Esophagus (tissue), 2 donors: ENCODE results near the gene SLC6A9. TPM values are rescaled to one million over a fixed set of nuclear protein-coding genes. Genes with fewer than 3 reads are reported as not detected.

Experiments used
- H3K27ac ChIP-seq, 2 donors: one replicate each; pipeline ENCODE4 v1.5.1; 2013; ENCODE audit warnings: low read depth in 2 of 2, mild to moderate bottlenecking in 2 of 2, inconsistent platforms in 1 of 2, low read length in 1 of 2, moderate library complexity in 1 of 2
- H3K27me3 ChIP-seq, 2 donors: one replicate each; pipeline ENCODE4 v1.6.1; 2013; ENCODE audit warnings: low read length in 2 of 2, control low read depth in 1 of 2, mild to moderate bottlenecking in 1 of 2; ENCODE audit not compliant: insufficient read depth in 2 of 2, control insufficient read depth in 1 of 2
- H3K36me3 ChIP-seq, 2 donors: one replicate each; pipeline ENCODE4 v1.6.1; 2013; ENCODE audit warnings: low read length in 1 of 2; ENCODE audit not compliant: control insufficient read depth in 2 of 2, insufficient read depth in 2 of 2
- H3K4me1 ChIP-seq, 2 donors: one replicate each; pipeline ENCODE4 v1.6.1; 2013; ENCODE audit warnings: low read length in 1 of 2; ENCODE audit not compliant: control insufficient read depth in 2 of 2, insufficient read depth in 2 of 2
- H3K4me3 ChIP-seq, 2 donors: one replicate each; pipeline ENCODE4 v1.5.1; 2013; ENCODE audit warnings: low read length in 2 of 2, mild to moderate bottlenecking in 2 of 2, low read depth in 1 of 2, moderate library complexity in 1 of 2
- H3K9me3 ChIP-seq, 2 donors: one replicate each; pipeline ENCODE4 v1.6.1; 2013; ENCODE audit warnings: mild to moderate bottlenecking in 2 of 2, low read depth in 1 of 2, low read length in 1 of 2, moderate library complexity in 1 of 2; ENCODE audit not compliant: control insufficient read depth in 2 of 2, insufficient read depth in 1 of 2
- WGBS, 2 donors: extraction: QIAGEN DNeasy Blood & Tissue Kit; methylation state at CpG; one replicate each; pipeline ENCODE4 v1.1.7; 2013; 5-methylcytosine and 5-hydroxymethylcytosine counted together
- polyA plus RNA-seq, 2 donors: library from polyadenylated mRNA; stranded (reverse); fragments of 200-250 nt; gene quantifications; one replicate each; pipeline ENCODE4 v1.2.3, GENCODE V29; 2013
- donor health status: healthy with polysubstance abuse.
- donor health status: Bipolar disorder and iron deficiency.

SLC6A9 gene
- polyA plus RNA-seq, 2 donors: 13.8 to 22.8 TPM

- peak overlapping the region; percentile 72 to 92 for H3K4me3 ChIP-seq
- H3K36me3 ChIP-seq: peaks cover 5 to 24% of the 10 kb centered on the region in 2 donors
- 77 to 81% methylated on average over 4 of the region's 4 CpGs for WGBS, 2 donors
- H3K27ac ChIP-seq: peak overlapping the region in 1 of 2 donors; percentile 10
- peaks cover 16 to 35% of the 10 kb centered on the region in 2 donors for H3K4me1 ChIP-seq
- H3K9me3 ChIP-seq: no peaks in the 10 kb centered on the region
- no peaks in the 10 kb centered on the region for H3K27me3 ChIP-seq
Observed at GRCh38 chr1:43976045-43976444, 55.2 kb downstream of the SLC6A9 start.

GRCh38 chr1:43975249-43975961 is 55.9 kb downstream of the SLC6A9 start:
- H3K27me3 ChIP-seq: no peaks in the 10 kb centered on the region
- H3K4me1 ChIP-seq: peaks cover 16 to 35% of the 10 kb centered on the region in 2 donors
- peak overlapping the region; percentile 72 to 92 for H3K4me3 ChIP-seq
- H3K9me3 ChIP-seq: no peaks in the 10 kb centered on the region
- 1 to 3% methylated on average over 31 to 34 of the region's 34 CpGs for WGBS, 2 donors
- peaks cover 5 to 24% of the 10 kb centered on the region in 2 donors for H3K36me3 ChIP-seq
- H3K27ac ChIP-seq: peak overlapping the region; percentile 91 to 97

GRCh38 chr1:43974443-43975248 is 56.6 kb downstream of the SLC6A9 start, which contains the start of gene ATP6V0B:
ATP6V0B (plus strand) TSS chr1:43974960; CDS start chr1:43975041, 81 bp downstream.
- Histone ChIP-seq H3K4me3 (peak within 1 kb of the TSS; percentile 72 to 92), H3K27me3 (no peaks in the 10 kb centered on the region), H3K27ac (peak within 1 kb of the TSS; percentile 91 to 97), H3K36me3 (peaks cover 5 to 24% of the 10 kb centered on the region in 2 donors), H3K9me3 (no peaks in the 10 kb centered on the region), H3K4me1 (peaks cover 14 to 32% of the 10 kb centered on the region in 2 donors)
- WGBS, 2 donors: 0 to 1% methylated on average over 88 to 93 of the region's 93 CpGs

GRCh38 chr1:43973981-43974442 is 57.2 kb downstream of the SLC6A9 start:
- no peaks in the 10 kb centered on the region for H3K9me3 ChIP-seq
- 29 to 33% methylated on average over 9 of the region's 9 CpGs for WGBS, 2 donors
- H3K27ac ChIP-seq: peak overlapping the region; percentile 91 to 97
- H3K27me3 ChIP-seq: no peaks in the 10 kb centered on the region
- peak overlapping the region; percentile 72 to 92 for H3K4me3 ChIP-seq
- peaks cover 5 to 24% of the 10 kb centered on the region in 2 donors for H3K36me3 ChIP-seq
- peaks cover 14 to 31% of the 10 kb centered on the region in 2 donors for H3K4me1 ChIP-seq

GRCh38 chr1:43971336-43971980 is 59.8 kb downstream of the SLC6A9 start:
- Histone ChIP-seq H3K27ac (no peak overlapping the region), H3K9me3 (no peaks in the 10 kb centered on the region), H3K4me1 (peaks cover 9 to 20% of the 10 kb centered on the region in 2 donors), H3K36me3 (peaks cover 0 to 22% of the 10 kb centered on the region in 2 donors), H3K4me3 (no peak overlapping the region), H3K27me3 (no peaks in the 10 kb centered on the region)
- WGBS, 2 donors: 84 to 87% methylated on average over 17 of the region's 17 CpGs

- Histone ChIP-seq H3K4me3 (peak overlapping the region in 1 of 2 donors; percentile 96), H3K27ac (no peak overlapping the region), H3K36me3 (peaks cover 0 to 24% of the 10 kb centered on the region in 2 donors), H3K9me3 (no peaks in the 10 kb centered on the region), H3K4me1 (peaks cover 8 to 15% of the 10 kb centered on the region in 2 donors), H3K27me3 (no peaks in the 10 kb centered on the region)
- WGBS, 2 donors: 89 to 90% methylated on average over 9 of the region's 9 CpGs
Observed at GRCh38 chr1:43970911-43971310, 60.4 kb downstream of the SLC6A9 start.

GRCh38 chr1:43970502-43970901 is 60.8 kb downstream of the SLC6A9 start:
- Histone ChIP-seq H3K36me3 (peaks cover 0 to 27% of the 10 kb centered on the region in 2 donors), H3K4me1 (peaks cover 4 to 11% of the 10 kb centered on the region in 2 donors), H3K27me3 (no peaks in the 10 kb centered on the region), H3K4me3 (peak overlapping the region; percentile 70 to 96), H3K9me3 (no peaks in the 10 kb centered on the region), H3K27ac (no peak overlapping the region)
- 45 to 48% methylated on average over 5 of the region's 5 CpGs for WGBS, 2 donors

GRCh38 chr1:43969746-43970466 is 61.4 kb downstream of the SLC6A9 start, which contains the start of gene DPH2:
DPH2 (plus strand) TSS chr1:43970010; CDS start chr1:43970176, 166 bp downstream.
- WGBS, 2 donors: 1% methylated on average over 47 of the region's 47 CpGs
- H3K4me3 ChIP-seq: peak within 1 kb of the TSS; percentile 70 to 96
- peaks cover 0 to 28% of the 10 kb centered on the region in 2 donors for H3K36me3 ChIP-seq
- no peaks in the 10 kb centered on the region for H3K9me3 ChIP-seq
- no peaks in the 10 kb centered on the region for H3K27me3 ChIP-seq
- H3K27ac ChIP-seq: peak within 1 kb of the TSS; percentile 24 to 26
- peaks cover 4 to 11% of the 10 kb centered on the region in 2 donors for H3K4me1 ChIP-seq
